Inflammatory macrophage (primary cell): ENCODE measurements around the gene EYS.

ENCODE experiments used
- DNase-seq, 2 donors: peaks; one replicate each; pipeline ENCODE4 v3.0.0-alpha.2; 2020 to 2022

Gene EYS

GRCh38 chr6:63685446-63686379 lies 2021.3 kb downstream of the EYS start:
- DNase-seq, result peak; percentile 64 to 69

- DNase-seq, result peak in 1 of 2 donors; percentile 22
Measured at GRCh38 chr6:63683071-63683603, 2023.9 kb downstream of the EYS start.

GRCh38 chr6:63677282-63677681 lies 2029.7 kb downstream of the EYS start:
- DNase-seq, result no peak

- no peak for DNase-seq
Measured at GRCh38 chr6:63676412-63677114, 2030.5 kb downstream of the EYS start.

- DNase-seq, result no peak
Measured at GRCh38 chr6:63675138-63675537, 2031.9 kb downstream of the EYS start.

- no peak for DNase-seq
Measured at GRCh38 chr6:63674635-63675034, 2032.4 kb downstream of the EYS start.

- DNase-seq, result no peak
Measured at GRCh38 chr6:63673692-63674091, 2033.3 kb downstream of the EYS start.

GRCh38 chr6:63672582-63673129 lies 2034.4 kb downstream of the EYS start:
- DNase-seq, result no peak

- no peak for DNase-seq
Measured at GRCh38 chr6:63671098-63671754, 2035.8 kb downstream of the EYS start.
